Endothelial cell of umbilical vein (primary cell): Measurements from ENCODE around the gene SLC22A9. TPM values are rescaled to one million over a fixed set of nuclear protein-coding genes. Genes with fewer than 3 reads are reported as not detected.

Source experiments
- BruUV-seq: library from RNA; stranded (reverse); fragments of 400-500 nt; replicated peaks from 2 replicates; lab custom pipeline; 2021; lab: Mats Ljungman, UMichigan
- CTCF ChIA-PET: fragments of 300-600, 350-600 bp; sonication (Branson Sonifier 250); formaldehyde crosslinking; loops from one replicate; lab custom pipeline; 2021; ENCODE audit warnings: antibody characterized with exemption, inconsistent platforms; lab: Charles Lee
- POLR2A ChIA-PET: fragments of 300-600, 350-600 bp; sonication (Branson Sonifier 250); formaldehyde crosslinking; loops from one replicate; lab custom pipeline; 2021; ENCODE audit warnings: antibody characterized with exemption, inconsistent platforms; lab: Charles Lee
- DNase-seq: peaks from one replicate; pipeline ENCODE4 v3.0.0-alpha.2; 2011; ENCODE audit warnings: low read depth, low spot score
- FAIRE-seq: peaks from 2 replicates; lab custom pipeline; 2011; peaks lifted over from hg19 to GRCh38; lab: Jason Lieb, UNC
- H2AFZ ChIP-seq: 2 replicates; pipeline ENCODE4 v1.6.0; 2012; ENCODE audit warnings: low read depth, low read length, control low read depth, inconsistent platforms
- H3K27ac ChIP-seq: 2 replicates; pipeline ENCODE4 v1.5.1; 2011; ENCODE audit warnings: low read depth, mild to moderate bottlenecking, control low read depth, low read length, moderate library complexity; ENCODE audit not compliant: insufficient read depth
- H3K27me3 ChIP-seq, 2 experiments: 2 replicates each; pipeline versions ENCODE4 v1.6.0 to v1.6.1; 2011; ENCODE audit warnings: low read length in 2 of 2, mixed read lengths in 1 of 2; ENCODE audit not compliant: control insufficient read depth in 2 of 2, insufficient read depth in 2 of 2
- H3K36me3 ChIP-seq, 2 experiments: 2 replicates in 1 of 2; 3 replicates in 1 of 2; pipeline ENCODE4 v1.5.1; 2011; ENCODE audit warnings: low read length in 2 of 2, mild to moderate bottlenecking in 1 of 2, moderate library complexity in 1 of 2; ENCODE audit not compliant: control insufficient read depth in 2 of 2, insufficient read depth in 2 of 2; ENCODE audit errors: extremely low read depth in 1 of 2
- H3K4me1 ChIP-seq: 3 replicates; pipeline ENCODE4 v1.5.1; 2011; ENCODE audit warnings: mild to moderate bottlenecking, low read length; ENCODE audit not compliant: control insufficient read depth, insufficient read depth; ENCODE audit errors: extremely low read depth
- H3K4me2 ChIP-seq: 2 replicates; pipeline ENCODE4 v1.6.1; 2011; ENCODE audit warnings: low read length, control low read depth, mixed read lengths; ENCODE audit not compliant: insufficient read depth
- H3K4me3 ChIP-seq, 3 experiments: fragments of 200-600 bp in 1 of 3; sonication (generic), shearing (Covaris generic) in 1 of 3; replicated peaks in 1 of 3; 2 replicates each; pipeline ENCODE4 v1.5.1; 2011 to 2016; ENCODE audit warnings: control low read depth in 3 of 3, low read length in 3 of 3, mild to moderate bottlenecking in 2 of 3, inconsistent platforms in 1 of 3, low read depth in 1 of 3, moderate library complexity in 1 of 3; ENCODE audit not compliant: insufficient read depth in 1 of 3
- H3K79me2 ChIP-seq: 2 replicates; pipeline ENCODE4 v1.6.0; 2012; ENCODE audit warnings: low read length, inconsistent platforms; ENCODE audit not compliant: control insufficient read depth, insufficient read depth
- H3K9ac ChIP-seq: replicated peaks from 2 replicates; pipeline ENCODE3; 2011; ENCODE audit warnings: low read length, control low read depth; ENCODE audit not compliant: insufficient read depth; ENCODE audit errors: extremely low read depth
- H3K9me1 ChIP-seq: replicated peaks from 3 replicates; pipeline ENCODE4 v1.6.0; 2011; ENCODE audit warnings: mild to moderate bottlenecking, low read length; ENCODE audit not compliant: control insufficient read depth, insufficient read depth; ENCODE audit errors: extremely low read depth
- H3K9me3 ChIP-seq: replicated peaks from 2 replicates; pipeline ENCODE4 v1.5.1; 2012; ENCODE audit warnings: low read length, inconsistent platforms; ENCODE audit not compliant: control insufficient read depth, insufficient read depth
- H4K20me1 ChIP-seq: replicated peaks from 2 replicates; pipeline ENCODE3; 2011; ENCODE audit warnings: mild to moderate bottlenecking, low read length; ENCODE audit not compliant: control insufficient read depth, insufficient read depth; ENCODE audit errors: extremely low read depth
- CTCF ChIP-seq, 2 donors: IDR thresholded peaks; 1 replicate in 1 of 2; 2 replicates in 1 of 2; pipeline ENCODE4 v1.5.1; 2011; ENCODE audit warnings: low read length in 2 of 2, mild to moderate bottlenecking in 2 of 2, moderate library complexity in 2 of 2, control low read depth in 1 of 2, inconsistent platforms in 1 of 2, low read depth in 1 of 2; ENCODE audit not compliant: insufficient read depth in 1 of 2; ENCODE audit errors: extremely low read depth in 1 of 2
- EZH2 ChIP-seq: IDR thresholded peaks from 2 replicates; pipeline ENCODE4 v1.6.1; 2012; ENCODE audit warnings: borderline replicate concordance, low read depth, mild to moderate bottlenecking, moderate library complexity, low read length, inconsistent platforms; ENCODE audit not compliant: severe bottlenecking
- FOS ChIP-seq: IDR thresholded peaks from 2 replicates; pipeline ENCODE4 v1.6.1; 2011; ENCODE audit warnings: mild to moderate bottlenecking, low read length, moderate library complexity, borderline replicate concordance; ENCODE audit not compliant: insufficient read depth
- GATA2 ChIP-seq: IDR thresholded peaks from 2 replicates; pipeline ENCODE4 v1.7.0; 2011; ENCODE audit warnings: low read depth, mild to moderate bottlenecking, moderate library complexity, mixed read lengths, low read length; ENCODE audit not compliant: insufficient read length, insufficient read depth
- JUN ChIP-seq: IDR thresholded peaks from 2 replicates; pipeline ENCODE4 v1.6.1; 2011; ENCODE audit warnings: borderline replicate concordance, low read depth; ENCODE audit not compliant: insufficient read length, insufficient read depth
- MAX ChIP-seq: IDR thresholded peaks from 2 replicates; pipeline ENCODE4 v1.6.1; 2011; ENCODE audit not compliant: insufficient read depth, insufficient read length
- MYC ChIP-seq: IDR thresholded peaks from one replicate; pipeline ENCODE4 v1.6.1; 2011; ENCODE audit warnings: mild to moderate bottlenecking, low read depth, low read length
- POLR2A ChIP-seq: IDR thresholded peaks from 2 replicates; pipeline ENCODE4 v1.6.1; 2012; ENCODE audit warnings: low read depth, mild to moderate bottlenecking, control low read depth, low read length
- POLR2AphosphoS5 ChIP-seq: IDR thresholded peaks from 2 replicates; pipeline ENCODE4 v1.6.1; 2012; ENCODE audit warnings: low read depth, mild to moderate bottlenecking, control low read depth, low read length, moderate library complexity; ENCODE audit not compliant: insufficient read depth
- dilution Hi-C: fragments of 300-500 bp; cut with MboI; formaldehyde crosslinking; loops from one replicate; pipeline ENCODE4 v1.15.0; 2019; ENCODE audit warnings: low sequenced_read_pairs; ENCODE audit not compliant: extremely low pct_ligation_motif_present
- intact Hi-C: fragments of 100-400 bp; cut with micrococcal nuclease; formaldehyde crosslinking; loops from one replicate; pipeline ENCODE4 v1.10.0; 2022
- polyA plus RNA-seq, 4 experiments: library from polyadenylated mRNA; depleted of rRNA in 3 of 4; stranded (reverse) in 3 of 4; unstranded in 1 of 4; fragments of >200 nt; gene quantifications; 2 replicates each; pipeline versions ENCODE4 v1.2.1 to v1.2.3, GENCODE V29; 2011 to 2012; ENCODE audit warnings: missing spikeins in 1 of 4
- total RNA-seq: library from RNA; stranded (reverse); gene quantifications from 2 replicates; pipeline ENCODE4 v1.2.3, GENCODE V29; 2021

The SLC22A9 gene
- total and polyA plus RNA-seq, 2 donors (not counting 3 experiments of a cell fraction or from before 2014, with no cell fraction given): not detected

GRCh38 chr11:63443714-63444113 lies 74.1 kb downstream of the SLC22A9 start:
- FAIRE-seq: no peak
- H3K9me1 ChIP-seq: no peaks in the 10 kb centered on the region
- H3K4me1 ChIP-seq: no peaks in the 10 kb centered on the region
- POLR2A ChIA-PET: no interaction called here
- no peak overlapping the region for H3K9ac ChIP-seq
- CTCF ChIA-PET: no interaction called here
- intact Hi-C loops (no loop called here), dilution Hi-C loops (no loop called here)
- H2AFZ ChIP-seq: no peak overlapping the region
- no peak overlapping the region for H3K4me3 ChIP-seq
- no peaks in the 10 kb centered on the region for H4K20me1 ChIP-seq
- no peaks in the 10 kb centered on the region for H3K36me3 ChIP-seq
- DNase-seq: no peak
- TF ChIP-seq POLR2AphosphoS5 (no peak), GATA2 (no peak), POLR2A (no peak), MYC (no peak), MAX (no peak), EZH2 (no peak), FOS (no peak), CTCF (IDR thresholded peaks at IDR 0.05; ENCODE audit: extremely low read depth in 1 of 2, insufficient read depth in 1 of 2, low read depth in 1 of 2, low read length in 2 of 2) (no peak), JUN (no peak)
- H3K27me3 ChIP-seq: peaks cover 4 to 5% of the 10 kb centered on the region in 2 experiments
- no peak overlapping the region for H3K27ac ChIP-seq
- H3K9me3 ChIP-seq: no peaks in the 10 kb centered on the region
- BruUV-seq: no TSS peak
- no peaks in the 10 kb centered on the region for H3K79me2 ChIP-seq
- H3K4me2 ChIP-seq: no peak overlapping the region
